Gastrocnemius medialis (tissue), 4 donors: Measurements from ENCODE around the gene ISCA1. TPM values are rescaled to one million over a fixed set of nuclear protein-coding genes. Genes with fewer than 3 reads are reported as not detected.

Experiments
- ATAC-seq, 2 donors: fragments of 150-250 bp; one replicate each; pipeline ENCODE4 v1.9.1; 2016
- DNase-seq, 2 donors: peaks; one replicate each; pipeline ENCODE4 v3.0.0-alpha.2; 2019
- H3K27ac ChIP-seq, 4 donors: fragments of 200-600 bp; sonication (generic); 1 replicate in 1 of 4; 2 replicates in 3 of 4; pipeline ENCODE4 v1.5.1; 2016 to 2018; ENCODE audit warnings: mild to moderate bottlenecking in 2 of 4, moderate library complexity in 1 of 4
- H3K27me3 ChIP-seq, 3 donors: fragments of 200-600 bp; sonication (generic) in 2 of 3; 1 replicate in 1 of 3; 2 replicates in 2 of 3; pipeline versions ENCODE4 v1.5.1 to v1.6.0; 2016 to 2019; ENCODE audit warnings: mild to moderate bottlenecking in 1 of 3, moderate library complexity in 1 of 3
- H3K36me3 ChIP-seq, 2 donors: fragments of 200-600 bp; sonication (generic) in 1 of 2; one replicate each; pipeline ENCODE4 v1.5.1; 2017 to 2018
- H3K4me1 ChIP-seq, 2 donors: fragments of 200-600 bp; sonication (generic) in 1 of 2; one replicate each; pipeline ENCODE4 v1.5.1; 2016 to 2017; ENCODE audit warnings: mild to moderate bottlenecking in 2 of 2
- H3K4me3 ChIP-seq, 4 donors: fragments of 200-600 bp; sonication (generic) in 3 of 4; 1 replicate in 1 of 4; 2 replicates in 3 of 4; pipeline ENCODE4 v1.5.1; 2016 to 2019; ENCODE audit warnings: mild to moderate bottlenecking in 2 of 4
- H3K9me3 ChIP-seq, 3 donors: fragments of 200-600 bp; sonication (generic) in 2 of 3; 1 replicate in 1 of 3; 2 replicates in 2 of 3; pipeline ENCODE4 v1.5.1; 2016 to 2019
- CTCF ChIP-seq, 5 experiments: fragments of 450-650 bp in 3 of 5; fragments of 200-600 bp in 2 of 5; sonication (generic) in 2 of 5; IDR thresholded peaks in 4 of 5; conservative IDR thresholded peaks in 1 of 5; 1 replicate in 4 of 5; 2 replicates in 1 of 5; pipeline ENCODE4 v1.5.1; 2016 to 2019; ENCODE audit warnings: antibody characterized with exemption in 5 of 5, mild to moderate bottlenecking in 3 of 5, moderate library complexity in 3 of 5
- POLR2A ChIP-seq, 2 donors: fragments of 450-650 bp; IDR thresholded peaks; one replicate each; pipeline ENCODE4 v1.6.1; 2017; ENCODE audit warnings: antibody characterized with exemption in 2 of 2, mild to moderate bottlenecking in 2 of 2, moderate library complexity in 2 of 2
- in situ Hi-C, 4 donors: fragments of 200-750 bp; cut with MboI; loops; one replicate each; pipeline versions ENCODE4 v1.15.0 to v1.8.0; 2017; ENCODE audit warnings: low sequenced_read_pairs in 4 of 4
- intact Hi-C: fragments of 100-400 bp; cut with DNase I; formaldehyde crosslinking; loops from one replicate; pipeline ENCODE4 v1.15.1; 2023; ENCODE audit warnings: low total_unique reads
- total RNA-seq, 4 donors: library from RNA; depleted of rRNA; stranded (reverse); fragments of >200 nt; gene quantifications; one replicate each; pipeline versions ENCODE4 v1.1.0 to v1.2.3, GENCODE V29; 2016

Gene ISCA1
- total RNA-seq, 4 donors from 2014 or later: 59.8 to 115 (median 89.9) TPM

GRCh38 chr9:86222667-86223066, 59.7 kb downstream of the ISCA1 start:
- intact Hi-C loops: no loop called here
- H3K4me3 ChIP-seq: no peak overlapping the region
- no peaks in the 10 kb centered on the region for H3K27me3 ChIP-seq
- peaks cover 3 to 8% of the 10 kb centered on the region in 2 donors for H3K4me1 ChIP-seq
- in situ Hi-C loops: no loop called here
- peak overlapping the region in 1 of 4 donors; percentile 61 for H3K27ac ChIP-seq
- no peak for DNase-seq
- H3K9me3 ChIP-seq: no peaks in the 10 kb centered on the region
- ATAC-seq: peak; percentile 58 to 72
- no peaks in the 10 kb centered on the region for H3K36me3 ChIP-seq
- no peak for TF ChIP-seq CTCF (IDR thresholded peaks at IDR 0.05 in 4 of 5, conservative IDR thresholded peaks at IDR 0.05 in 1 of 5)

GRCh38 chr9:86219606-86220005, 62.7 kb downstream of the ISCA1 start:
- DNase-seq: no peak
- H3K27me3 ChIP-seq: no peaks in the 10 kb centered on the region
- no peak for ATAC-seq
- intact Hi-C loops (no loop called here), in situ Hi-C loops (no loop called here)
- H3K4me3 ChIP-seq: no peak overlapping the region
- H3K4me1 ChIP-seq: peaks cover 3 to 8% of the 10 kb centered on the region in 2 donors
- H3K36me3 ChIP-seq: no peaks in the 10 kb centered on the region
- TF ChIP-seq CTCF (IDR thresholded peaks at IDR 0.05 in 4 of 5, conservative IDR thresholded peaks at IDR 0.05 in 1 of 5) (no peak), POLR2A (IDR thresholded peaks at IDR 0.05) (no peak)
- H3K9me3 ChIP-seq: no peaks in the 10 kb centered on the region
- no peak overlapping the region for H3K27ac ChIP-seq

GRCh38 chr9:86217076-86217755, 65.1 kb downstream of the ISCA1 start:
- Histone ChIP-seq H3K4me3 (no peak overlapping the region), H3K4me1 (no peaks in the 10 kb centered on the region), H3K36me3 (no peaks in the 10 kb centered on the region), H3K27me3 (no peaks in the 10 kb centered on the region), H3K9me3 (no peaks in the 10 kb centered on the region), H3K27ac (no peak overlapping the region)
- no peak for ATAC-seq
- TF ChIP-seq CTCF (IDR thresholded peaks at IDR 0.05 in 4 of 5, conservative IDR thresholded peaks at IDR 0.05 in 1 of 5): no peak
- no peak for TF ChIP-seq POLR2A (IDR thresholded peaks at IDR 0.05)
- intact Hi-C loops: no loop called here
- no peak for DNase-seq
- in situ Hi-C loops: no loop called here

Other genes with a start within 250 kb of the ISCA1 start
- gene GOLM1, start 183.0 kb downstream of the ISCA1 start, total RNA-seq: 1 to 10 TPM; 1.8 to 2.6 (median 2.3) TPM
- under 1 TPM in 2 of 4 donors, not detected in 2; 0.17 to 0.87 TPM for gene C9orf153, start 22.9 kb downstream of the ISCA1 start, total RNA-seq
- 10 to 100 TPM; 15.4 to 89.1 (median 38.6) TPM for gene TUT7, start 71.9 kb upstream of the ISCA1 start, total RNA-seq